ENCODE data around the gene SLC35B2. TPM values are rescaled to one million over a fixed set of nuclear protein-coding genes. Genes with fewer than 3 reads are reported as not detected.

SLC35B2 gene
- total and polyA plus RNA-seq, 2 experiments from 2014 or later = 74.1 to 104 TPM

GRCh38 chr6:44260011-44260410 is 2.7 kb upstream of the SLC35B2 start:
- DNase-seq (ENCODE audit: low spot score) = no peak
- Histone ChIP-seq H3K4me1 (ENCODE audit: insufficient read depth) (peaks cover 28% of the 10 kb centered on the region), H3K4me2 (no peak overlapping the region), H4K20me1 (ENCODE audit: insufficient read depth, poor library complexity, severe bottlenecking) (peaks cover 10% of the 10 kb centered on the region), H3K36me3 (replicated peaks; ENCODE audit: insufficient read depth, low read depth) (no peaks in the 10 kb centered on the region), H3K79me2 (peaks cover 39% of the 10 kb centered on the region), H3K4me3 (no peak overlapping the region), H3K9me3 (ENCODE audit: low read depth) (no peaks in the 10 kb centered on the region), H3K27ac (no peak overlapping the region), H2AFZ (no peak overlapping the region), H3K9me2 (replicated peaks; ENCODE audit: insufficient read depth) (no peaks in the 10 kb centered on the region), H3K27me3 (no peaks in the 10 kb centered on the region)
- TF ChIP-seq EZH2phosphoT487 (IDR thresholded peaks at IDR 0.05; ENCODE audit: low read depth, severe bottlenecking, unreplicated experiment) = no peak
- WGBS (ENCODE audit: low lambda C conversion rate, missing lambda C conversion rate) = 95% methylated on average over 8 of the region's 8 CpGs

GRCh38 chr6:44258921-44259320 is 1.6 kb upstream of the SLC35B2 start:
- Histone ChIP-seq H3K79me2 (peaks cover 36% of the 10 kb centered on the region), H3K4me1 (ENCODE audit: insufficient read depth) (peaks cover 21% of the 10 kb centered on the region), H2AFZ (no peak overlapping the region), H3K9me3 (ENCODE audit: low read depth) (no peaks in the 10 kb centered on the region), H3K4me3 (no peak overlapping the region), H3K36me3 (replicated peaks; ENCODE audit: insufficient read depth, low read depth) (no peaks in the 10 kb centered on the region), H3K27me3 (no peaks in the 10 kb centered on the region), H3K27ac (no peak overlapping the region), H3K9me2 (replicated peaks; ENCODE audit: insufficient read depth) (no peaks in the 10 kb centered on the region), H4K20me1 (ENCODE audit: insufficient read depth, poor library complexity, severe bottlenecking) (peaks cover 17% of the 10 kb centered on the region), H3K4me2 (no peak overlapping the region)
- WGBS (ENCODE audit: low lambda C conversion rate, missing lambda C conversion rate) = 96% methylated on average over 3 of the region's 3 CpGs
- no peak for DNase-seq (ENCODE audit: low spot score)
- TF ChIP-seq EZH2phosphoT487 (IDR thresholded peaks at IDR 0.05; ENCODE audit: low read depth, severe bottlenecking, unreplicated experiment) (no peak), CTCF (IDR thresholded peaks at IDR 0.05; ENCODE audit: poor library complexity) (no peak), EZH2 (IDR thresholded peaks at IDR 0.05; ENCODE audit: borderline replicate concordance) (no peak)

- H3K4me3 ChIP-seq = no peak overlapping the region
- no peaks in the 10 kb centered on the region for H3K9me3 ChIP-seq (ENCODE audit: low read depth)
- no peaks in the 10 kb centered on the region for H3K27me3 ChIP-seq
- H3K4me1 ChIP-seq (ENCODE audit: insufficient read depth) = peaks cover 16% of the 10 kb centered on the region
- no peak overlapping the region for H3K27ac ChIP-seq
- H3K79me2 ChIP-seq = peaks cover 35% of the 10 kb centered on the region
- H3K9me2 ChIP-seq (replicated peaks; ENCODE audit: insufficient read depth) = no peaks in the 10 kb centered on the region
- DNase-seq (ENCODE audit: low spot score) = no peak
- TF ChIP-seq EZH2 (IDR thresholded peaks at IDR 0.05; ENCODE audit: borderline replicate concordance) (no peak), EZH2phosphoT487 (IDR thresholded peaks at IDR 0.05; ENCODE audit: low read depth, severe bottlenecking, unreplicated experiment) (no peak), CTCF (IDR thresholded peaks at IDR 0.05; ENCODE audit: poor library complexity) (no peak)
- H3K36me3 ChIP-seq (replicated peaks; ENCODE audit: insufficient read depth, low read depth) = no peaks in the 10 kb centered on the region
- 88% methylated on average over 9 of the region's 9 CpGs for WGBS (ENCODE audit: low lambda C conversion rate, missing lambda C conversion rate)
- H2AFZ ChIP-seq = no peak overlapping the region
- no peak overlapping the region for H3K4me2 ChIP-seq
- H4K20me1 ChIP-seq (ENCODE audit: insufficient read depth, poor library complexity, severe bottlenecking) = peaks cover 22% of the 10 kb centered on the region
Observed at GRCh38 chr6:44258325-44258863, 1.1 kb upstream of the SLC35B2 start.

- TF ChIP-seq EZH2phosphoT487 (IDR thresholded peaks at IDR 0.05; ENCODE audit: low read depth, severe bottlenecking, unreplicated experiment) = no peak
- no peak for TF ChIP-seq CTCF (IDR thresholded peaks at IDR 0.05; ENCODE audit: poor library complexity)
- no peak for TF ChIP-seq EZH2 (IDR thresholded peaks at IDR 0.05; ENCODE audit: borderline replicate concordance)
- H3K27me3 ChIP-seq = no peaks in the 10 kb centered on the region
- H3K4me3 ChIP-seq = peak overlapping the region; percentile 100
- peak overlapping the region; percentile 98 for H3K4me2 ChIP-seq
- no peaks in the 10 kb centered on the region for H3K9me3 ChIP-seq (ENCODE audit: low read depth)
- 38% methylated on average over 15 of the region's 15 CpGs for WGBS (ENCODE audit: low lambda C conversion rate, missing lambda C conversion rate)
- H3K36me3 ChIP-seq (replicated peaks; ENCODE audit: insufficient read depth, low read depth) = no peaks in the 10 kb centered on the region
- no peaks in the 10 kb centered on the region for H3K9me2 ChIP-seq (replicated peaks; ENCODE audit: insufficient read depth)
- peaks cover 10% of the 10 kb centered on the region for H3K4me1 ChIP-seq (ENCODE audit: insufficient read depth)
- peaks cover 36% of the 10 kb centered on the region for H3K79me2 ChIP-seq
- H2AFZ ChIP-seq = no peak overlapping the region
- no peak for DNase-seq (ENCODE audit: low spot score)
- peak overlapping the region; percentile 96 for H3K27ac ChIP-seq
- peaks cover 24% of the 10 kb centered on the region for H4K20me1 ChIP-seq (ENCODE audit: insufficient read depth, poor library complexity, severe bottlenecking)
Observed at GRCh38 chr6:44257753-44258324, 511 bp upstream of the SLC35B2 start.
